ENCODE results near the gene SLC12A4.
"Not testable (repeated sequence)": the region's sequence is repeated elsewhere in the genome, so short reads cannot be mapped to it uniquely, and the experiment has no call there.

Gene SLC12A4

DNA sequence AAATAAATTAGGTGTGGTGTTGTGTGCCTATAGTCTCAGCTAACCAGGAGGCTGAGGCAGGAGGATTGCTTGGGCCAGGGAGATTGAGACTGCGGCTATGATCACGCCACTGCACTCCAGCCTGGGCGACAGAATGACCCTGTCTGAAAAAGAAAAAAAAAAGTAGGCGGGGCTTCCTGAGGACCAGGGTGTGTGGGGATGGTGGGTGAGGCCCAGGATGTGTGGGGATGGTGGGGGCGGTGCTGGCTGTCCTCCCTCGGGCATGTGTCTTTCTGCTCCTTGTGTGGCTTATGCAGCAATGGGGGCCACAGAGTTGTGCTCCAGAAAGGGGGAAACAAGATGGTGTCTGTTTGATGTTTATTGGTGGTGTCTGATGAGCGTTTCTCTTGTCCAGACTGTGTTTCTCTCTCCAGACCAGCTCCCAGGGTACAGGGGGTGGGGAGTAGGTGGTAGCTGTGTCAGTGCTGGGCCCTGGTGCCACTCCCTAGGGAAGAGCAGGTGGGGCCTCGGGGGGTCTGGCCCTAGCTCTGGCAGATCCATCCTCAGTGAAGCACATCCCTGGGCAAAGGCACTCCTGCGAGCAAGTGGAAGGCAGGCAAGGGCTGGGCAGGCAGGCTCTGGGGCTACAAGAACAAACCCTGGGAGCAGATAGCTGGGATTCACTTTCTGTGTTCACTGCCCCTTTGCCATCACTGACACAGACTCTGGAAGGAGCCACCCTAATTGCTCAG lies 26.8 kb downstream of the SLC12A4 start:
- Histone ChIP-seq H3K27ac (no peak overlapping the region), H3K4me1 (peaks cover 53% of the 10 kb centered on the region), H4K20me1 (peaks cover 9% of the 10 kb centered on the region; the same call in 1 of the 2 replicates), H3K36me3 (peaks cover 47% of the 10 kb centered on the region), H3K4me2 (peak overlapping the region; percentile 20), H3K9me3 (no peaks in the 10 kb centered on the region), H3K27me3 (no peaks in the 10 kb centered on the region), H3K9ac (no peak overlapping the region), H3K4me3 (no peak overlapping the region)
- no peak for TF ChIP-seq Cebpa-rat (IDR thresholded peaks at IDR 0.05)

DNA sequence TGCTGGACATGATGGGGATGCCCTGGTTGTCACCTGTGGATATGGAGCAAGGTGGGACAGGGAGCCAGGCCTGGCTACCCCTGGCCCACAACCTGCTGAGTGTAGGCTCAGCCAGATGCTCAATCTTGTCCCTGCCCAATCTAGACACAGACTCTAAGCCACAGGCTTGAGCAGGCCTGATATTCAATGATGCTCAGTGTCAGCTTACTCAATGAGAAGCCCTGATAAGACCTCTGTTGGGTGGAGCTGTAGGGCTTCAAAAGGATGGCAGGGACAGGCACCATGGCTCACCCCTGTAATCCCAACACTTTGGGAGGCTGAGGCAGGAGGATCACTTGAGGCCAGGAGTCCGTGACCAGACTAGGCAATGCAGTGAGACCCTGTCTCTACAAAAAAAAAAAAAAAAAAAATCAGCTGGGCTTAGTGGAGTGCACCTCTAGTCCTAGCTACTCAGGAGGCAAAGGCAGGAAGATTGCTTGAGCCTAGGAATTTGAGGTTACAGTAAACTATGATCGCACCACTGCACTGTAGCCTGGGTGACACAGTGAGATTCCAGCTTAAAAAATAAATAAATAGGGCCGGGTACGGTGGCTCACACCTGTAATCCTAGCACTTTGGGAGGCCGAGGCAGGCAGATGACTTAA lies 27.9 kb downstream of the SLC12A4 start:
- Histone ChIP-seq H3K9ac (no peak overlapping the region; the same call in 1 of the 2 replicates), H4K20me1 (peaks cover 1% of the 10 kb centered on the region; the same call in 1 of the 2 replicates), H3K36me3 (peaks cover 37% of the 10 kb centered on the region), H3K4me1 (peaks cover 49% of the 10 kb centered on the region), H3K4me3 (no peak overlapping the region), H3K4me2 (peak overlapping the region; percentile 56), H3K9me3 (no peaks in the 10 kb centered on the region), H3K27me3 (no peaks in the 10 kb centered on the region), H3K27ac (no peak overlapping the region)
- TF ChIP-seq Cebpa-rat (IDR thresholded peaks at IDR 0.05): no peak

DNA sequence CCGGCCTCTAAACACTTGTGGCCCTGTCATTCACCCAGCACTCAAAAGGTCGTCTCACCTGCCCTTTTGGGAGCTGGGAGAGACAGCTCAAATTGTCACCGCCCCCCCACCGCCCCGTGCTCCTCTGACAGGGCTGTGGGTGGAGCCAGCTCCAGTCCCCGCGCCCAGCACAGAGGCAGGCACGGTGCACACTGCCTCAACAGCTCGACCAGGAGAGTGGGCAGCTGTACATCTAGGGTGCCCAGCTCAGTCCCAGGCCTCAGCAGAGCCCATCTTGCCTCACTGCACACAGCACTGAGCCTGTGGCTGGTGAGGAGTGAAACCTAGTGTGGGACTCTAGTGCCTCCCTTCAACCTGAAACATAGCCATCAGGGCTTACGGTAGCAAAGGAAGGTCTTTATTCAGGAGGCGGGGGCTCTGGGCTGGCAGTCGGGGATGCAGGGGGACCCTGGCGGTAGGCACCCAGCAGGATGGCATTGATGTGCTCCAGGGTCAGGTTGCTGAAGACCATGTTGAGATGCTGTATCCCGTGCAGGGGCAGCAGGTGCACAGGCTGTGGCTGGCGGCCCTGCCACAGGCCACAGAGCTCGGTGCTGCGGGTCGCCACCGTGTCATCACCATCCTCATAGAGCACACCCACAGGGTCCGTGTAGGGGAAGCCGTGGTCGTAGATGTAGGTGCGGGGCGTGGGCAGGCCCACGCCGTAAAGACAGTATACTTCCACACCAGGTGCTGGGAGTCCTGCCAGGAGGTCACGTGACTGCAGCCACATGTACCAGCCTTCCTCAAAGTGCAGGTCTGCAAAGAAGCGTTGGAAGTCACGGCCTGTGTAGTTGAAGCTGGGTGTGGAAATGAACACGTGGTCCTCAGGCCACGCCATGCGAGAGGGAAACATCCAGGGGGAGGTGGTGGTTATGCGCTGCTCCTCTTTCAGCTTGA lies 28.7 kb downstream of the SLC12A4 start:
- peaks cover 57% of the 10 kb centered on the region for H3K4me1 ChIP-seq
- TF ChIP-seq Cebpa-rat (IDR thresholded peaks at IDR 0.05): no peak
- H3K4me3 ChIP-seq: no peak overlapping the region
- H3K9me3 ChIP-seq: no peaks in the 10 kb centered on the region
- H3K27ac ChIP-seq: no peak overlapping the region
- H3K4me2 ChIP-seq: peak overlapping the region; percentile 56
- no peak overlapping the region; the same call in 1 of the 2 replicates for H3K9ac ChIP-seq
- H3K36me3 ChIP-seq: peaks cover 35% of the 10 kb centered on the region
- no peaks in the 10 kb centered on the region for H3K27me3 ChIP-seq
- H4K20me1 ChIP-seq: peaks cover 9% of the 10 kb centered on the region

DNA sequence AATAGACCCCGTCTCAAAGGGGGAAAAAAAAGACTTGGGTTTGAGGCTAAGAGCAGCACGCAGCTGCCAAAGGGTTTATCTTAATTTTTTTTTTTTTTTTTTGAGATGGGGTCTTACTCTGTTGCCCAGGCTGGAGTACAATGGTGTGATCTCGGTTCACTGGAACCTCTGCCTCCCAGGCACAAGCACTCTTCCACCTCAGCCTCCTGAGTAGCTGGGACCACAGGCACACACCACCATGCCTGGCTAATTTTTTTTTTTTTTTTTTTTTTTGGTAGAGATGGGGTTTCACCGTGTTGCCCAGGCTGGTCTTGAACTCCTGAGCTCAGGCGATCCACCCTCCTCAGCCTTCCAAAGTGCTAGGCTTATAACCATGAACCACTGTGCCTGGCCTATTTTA lies 30.7 kb downstream of the SLC12A4 start:
- not testable (repeated sequence) for H3K9me3 ChIP-seq, H3K27me3 ChIP-seq, H3K4me3 ChIP-seq, H3K9ac ChIP-seq
- peaks cover 23% of the 10 kb centered on the region for H4K20me1 ChIP-seq
- H3K36me3 ChIP-seq: peaks cover 35% of the 10 kb centered on the region
- peak overlapping the region; percentile 96; the same call in 1 of the 2 replicates for H3K27ac ChIP-seq
- H3K4me1 ChIP-seq: peaks cover 61% of the 10 kb centered on the region
- peak overlapping the region; percentile 88 for H3K4me2 ChIP-seq

DNA sequence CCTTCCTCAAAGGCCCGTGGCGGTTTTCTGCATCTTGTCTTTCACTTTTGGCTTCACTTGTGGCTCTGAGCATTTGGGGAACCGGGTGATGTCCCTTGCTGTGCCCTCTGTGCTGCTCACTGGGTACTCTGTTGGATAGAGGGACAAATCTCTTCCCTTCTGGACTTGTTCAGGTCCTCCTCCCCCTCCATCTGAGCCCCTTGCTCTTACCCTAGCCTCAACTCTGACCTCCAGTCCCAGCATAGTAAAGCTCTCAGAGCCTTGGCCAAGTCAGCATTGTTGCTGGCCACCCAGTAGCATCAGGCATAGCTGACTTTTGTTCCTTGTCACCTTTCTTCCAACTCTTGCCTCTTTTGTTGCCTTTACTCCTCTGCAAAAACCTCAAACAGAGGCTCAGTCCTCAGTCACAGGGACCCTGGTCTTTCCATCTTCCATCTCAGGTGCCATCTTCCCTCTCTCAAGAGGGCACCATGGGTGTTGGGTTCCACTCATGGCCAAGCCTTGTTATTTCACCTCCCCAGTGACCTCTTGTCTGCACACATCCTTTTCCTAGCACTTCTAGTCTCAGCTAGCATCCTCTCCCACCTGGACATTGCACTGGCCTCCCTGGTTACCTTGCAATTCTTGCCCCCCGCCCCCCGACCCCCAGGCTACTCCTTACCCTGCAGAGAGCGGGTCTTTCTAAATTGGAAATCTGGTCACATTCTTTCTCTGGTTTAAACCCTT lies 31.4 kb downstream of the SLC12A4 start:
- peaks cover 35% of the 10 kb centered on the region for H3K36me3 ChIP-seq
- H3K9ac ChIP-seq: peak overlapping the region; percentile 95
- peak overlapping the region; percentile 96 for H3K27ac ChIP-seq
- no peak for TF ChIP-seq Cebpa-rat (IDR thresholded peaks at IDR 0.05)
- H3K4me1 ChIP-seq: peaks cover 56% of the 10 kb centered on the region
- peaks cover 29% of the 10 kb centered on the region for H4K20me1 ChIP-seq
- peak overlapping the region; percentile 93 for H3K4me3 ChIP-seq
- H3K4me2 ChIP-seq: peak overlapping the region; percentile 88
- no peaks in the 10 kb centered on the region for H3K9me3 ChIP-seq
- H3K27me3 ChIP-seq: no peaks in the 10 kb centered on the region

DNA sequence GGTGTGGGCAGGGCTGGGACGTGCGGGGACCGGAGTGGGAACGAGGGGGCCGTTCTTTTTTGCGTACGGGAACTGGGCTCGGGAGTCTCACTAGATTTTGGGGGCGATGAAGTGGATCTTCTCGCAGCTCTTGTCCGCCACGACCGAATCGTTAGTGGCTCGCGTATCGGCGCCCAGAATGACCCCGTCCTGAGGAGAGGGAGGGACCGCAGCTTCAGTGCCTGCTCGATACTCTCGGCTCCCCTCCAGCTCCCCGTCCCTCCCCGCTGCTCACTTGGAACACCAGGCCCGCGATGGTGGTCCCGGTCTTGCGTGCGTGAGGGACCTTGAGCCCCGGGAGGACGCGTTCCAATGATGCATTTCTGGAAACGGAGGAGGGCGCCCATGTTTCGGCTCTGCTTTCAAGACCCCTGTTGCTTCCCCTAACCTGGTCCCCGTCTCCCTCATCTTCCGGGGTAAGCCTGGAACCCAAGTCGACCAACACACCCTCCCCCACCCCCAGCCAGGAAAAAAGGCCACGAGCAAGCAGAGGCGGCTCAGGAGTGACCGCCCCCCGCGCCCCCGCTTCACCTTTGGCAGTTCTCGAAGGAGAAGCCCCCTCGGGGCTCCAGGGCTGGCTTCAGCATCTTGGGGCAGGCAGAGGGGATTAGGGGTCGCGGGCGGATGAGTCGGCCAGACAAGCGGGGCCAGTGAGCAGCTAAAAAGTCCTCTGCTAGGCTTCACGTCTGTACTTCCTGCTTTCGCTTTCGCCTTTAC lies 32.1 kb downstream of the SLC12A4 start, which contains the start of gene PSMB10:
TSS of gene PSMB10 (minus strand) at position 727 of the 756 bp plus-strand sequence. CDS start at position 626, 101 bp downstream.
- peaks cover 40% of the 10 kb centered on the region for H3K36me3 ChIP-seq
- peaks cover 36% of the 10 kb centered on the region for H4K20me1 ChIP-seq
- peak within 1 kb of the TSS; percentile 93 for H3K4me3 ChIP-seq
- H3K9ac ChIP-seq: peak within 1 kb of the TSS; percentile 95
- H3K27ac ChIP-seq: peak within 1 kb of the TSS; percentile 96
- H3K9me3 ChIP-seq: no peaks in the 10 kb centered on the region
- TF ChIP-seq Cebpa-rat (IDR thresholded peaks at IDR 0.05): no peak
- H3K4me2 ChIP-seq: peak within 1 kb of the TSS; percentile 88
- H3K27me3 ChIP-seq: no peaks in the 10 kb centered on the region
- peaks cover 48% of the 10 kb centered on the region for H3K4me1 ChIP-seq

DNA sequence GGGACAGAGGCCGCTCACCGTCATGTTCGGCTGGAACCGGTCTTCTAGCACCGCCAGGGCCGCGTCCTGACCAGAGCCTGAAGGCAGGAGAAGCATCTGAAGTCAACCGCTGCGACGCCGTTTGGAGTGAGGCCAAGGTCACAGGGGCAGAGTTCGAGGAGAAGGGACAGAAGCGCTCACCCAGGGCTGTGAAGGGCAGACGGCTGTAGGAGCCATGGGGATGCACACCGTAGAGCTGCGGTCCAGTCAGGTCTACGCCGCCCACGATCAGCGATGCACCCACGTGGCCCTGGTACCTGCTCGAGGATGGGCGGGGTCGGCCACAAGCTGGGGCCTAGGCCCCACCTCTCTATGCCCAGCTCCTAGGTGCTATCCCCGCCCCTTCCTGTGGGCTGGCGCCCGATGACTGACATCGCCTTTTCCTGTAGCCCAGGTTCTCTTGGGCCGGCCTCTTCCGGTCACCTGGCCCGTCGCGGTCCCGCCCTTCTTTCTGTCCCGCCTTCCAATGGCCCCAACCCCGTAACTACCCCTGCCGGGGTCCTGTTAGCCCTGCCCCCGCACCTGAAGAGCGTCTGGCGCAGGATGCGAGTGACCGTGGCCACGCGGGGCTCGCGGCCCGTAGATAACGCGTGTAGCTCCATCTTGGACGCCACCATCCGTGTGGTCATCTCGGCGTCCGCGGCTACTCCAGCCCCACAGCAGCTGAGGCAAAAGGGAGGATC lies 32.9 kb downstream of the SLC12A4 start:
- peak overlapping the region; percentile 95 for H3K9ac ChIP-seq
- H3K4me3 ChIP-seq: peak overlapping the region; percentile 93
- peaks cover 41% of the 10 kb centered on the region for H3K4me1 ChIP-seq
- no peaks in the 10 kb centered on the region for H3K9me3 ChIP-seq
- H4K20me1 ChIP-seq: peaks cover 36% of the 10 kb centered on the region
- TF ChIP-seq Cebpa-rat (IDR thresholded peaks at IDR 0.05): no peak
- H3K27ac ChIP-seq: peak overlapping the region; percentile 96
- H3K36me3 ChIP-seq: peaks cover 45% of the 10 kb centered on the region
- H3K27me3 ChIP-seq: no peaks in the 10 kb centered on the region
- peak overlapping the region; percentile 88 for H3K4me2 ChIP-seq

DNA sequence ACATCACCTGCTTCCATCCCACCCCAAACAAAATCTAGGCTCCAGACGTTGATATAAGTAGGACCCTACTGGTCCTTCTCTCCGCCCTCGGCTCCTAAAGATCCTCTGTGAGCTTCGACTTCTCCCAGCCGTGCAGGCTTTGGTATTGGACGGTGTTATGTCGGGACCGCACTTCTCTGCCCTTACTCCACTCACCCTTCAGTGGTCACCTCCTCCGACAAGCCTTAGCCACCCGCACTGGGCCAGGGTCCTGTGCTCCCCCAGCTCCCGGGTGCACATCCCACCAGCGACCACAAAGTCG lies 33.4 kb downstream of the SLC12A4 start:
- Histone ChIP-seq H3K4me1 (peaks cover 36% of the 10 kb centered on the region), H3K4me3 (peak overlapping the region; percentile 93), H3K4me2 (peak overlapping the region; percentile 88), H3K27me3 (no peaks in the 10 kb centered on the region), H3K9ac (peak overlapping the region; percentile 95), H4K20me1 (peaks cover 36% of the 10 kb centered on the region), H3K36me3 (peaks cover 50% of the 10 kb centered on the region), H3K27ac (peak overlapping the region; percentile 96; the same call in 1 of the 2 replicates), H3K9me3 (no peaks in the 10 kb centered on the region)
- no peak for TF ChIP-seq Cebpa-rat (IDR thresholded peaks at IDR 0.05)

Data from BLaER1 (cell line).